ENCODE data around the gene FOXI2. TPM values are rescaled to one million over a fixed set of nuclear protein-coding genes. Genes with fewer than 3 reads are reported as not detected.

FOXI2 gene
- total RNA-seq, 2 donors from 2014 or later, result 0.78 TPM; not detected in 1

DNA sequence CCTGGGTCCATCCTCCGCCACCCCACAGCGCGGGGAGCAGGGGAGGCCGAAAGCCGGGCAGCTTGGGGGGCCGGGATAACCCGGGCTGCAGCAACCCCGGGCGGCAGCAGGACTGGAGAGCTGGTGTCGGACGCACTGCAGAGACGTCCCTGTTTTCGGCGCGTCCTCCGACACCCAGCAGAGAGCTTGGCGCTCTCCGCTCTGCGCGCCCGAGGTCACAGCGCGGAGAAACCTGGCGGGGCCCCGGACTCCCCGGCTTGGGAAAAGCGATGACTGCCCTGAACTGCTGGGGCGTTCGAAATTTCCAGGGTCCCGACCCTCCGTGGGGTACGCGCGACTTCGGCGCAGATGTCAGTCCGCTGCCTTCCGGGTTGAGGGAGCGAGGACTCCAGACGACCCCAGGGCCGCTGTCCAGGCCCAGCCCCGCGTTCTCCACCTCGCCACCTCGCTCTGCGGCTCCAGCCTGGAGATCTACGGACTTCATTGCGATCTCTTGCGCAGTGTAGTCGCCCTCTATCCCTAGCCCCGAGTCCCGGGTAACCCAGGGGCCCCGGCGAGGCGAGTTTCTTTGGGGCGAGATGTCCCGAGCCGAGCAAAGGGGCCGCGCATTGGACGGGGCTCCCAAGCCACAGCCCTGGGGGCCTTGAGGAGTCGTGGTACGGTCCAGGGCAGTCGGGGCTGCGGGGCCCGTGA, 617 bp upstream of the FOXI2 start:
- Histone ChIP-seq H3K9me3 (no peaks in the 10 kb centered on the region), H3K27ac (no peak overlapping the region), H3K36me3 (no peaks in the 10 kb centered on the region), H3K27me3 (replicated peaks; ENCODE audit: insufficient read depth) (no peaks in the 10 kb centered on the region), H3K4me1 (ENCODE audit: control insufficient read depth in 1 of 2, low read depth in 2 of 2) (peaks cover 0 to 11% of the 10 kb centered on the region in 2 donors), H3K4me3 (no peak overlapping the region)
- ATAC-seq (ENCODE audit: insufficient number of reproducible peaks, low FRiP score, low read depth) (no peak), DNase-seq (ENCODE audit: low spot score) (no peak)
- no peak for TF ChIP-seq CTCF (IDR thresholded peaks at IDR 0.05)

DNA sequence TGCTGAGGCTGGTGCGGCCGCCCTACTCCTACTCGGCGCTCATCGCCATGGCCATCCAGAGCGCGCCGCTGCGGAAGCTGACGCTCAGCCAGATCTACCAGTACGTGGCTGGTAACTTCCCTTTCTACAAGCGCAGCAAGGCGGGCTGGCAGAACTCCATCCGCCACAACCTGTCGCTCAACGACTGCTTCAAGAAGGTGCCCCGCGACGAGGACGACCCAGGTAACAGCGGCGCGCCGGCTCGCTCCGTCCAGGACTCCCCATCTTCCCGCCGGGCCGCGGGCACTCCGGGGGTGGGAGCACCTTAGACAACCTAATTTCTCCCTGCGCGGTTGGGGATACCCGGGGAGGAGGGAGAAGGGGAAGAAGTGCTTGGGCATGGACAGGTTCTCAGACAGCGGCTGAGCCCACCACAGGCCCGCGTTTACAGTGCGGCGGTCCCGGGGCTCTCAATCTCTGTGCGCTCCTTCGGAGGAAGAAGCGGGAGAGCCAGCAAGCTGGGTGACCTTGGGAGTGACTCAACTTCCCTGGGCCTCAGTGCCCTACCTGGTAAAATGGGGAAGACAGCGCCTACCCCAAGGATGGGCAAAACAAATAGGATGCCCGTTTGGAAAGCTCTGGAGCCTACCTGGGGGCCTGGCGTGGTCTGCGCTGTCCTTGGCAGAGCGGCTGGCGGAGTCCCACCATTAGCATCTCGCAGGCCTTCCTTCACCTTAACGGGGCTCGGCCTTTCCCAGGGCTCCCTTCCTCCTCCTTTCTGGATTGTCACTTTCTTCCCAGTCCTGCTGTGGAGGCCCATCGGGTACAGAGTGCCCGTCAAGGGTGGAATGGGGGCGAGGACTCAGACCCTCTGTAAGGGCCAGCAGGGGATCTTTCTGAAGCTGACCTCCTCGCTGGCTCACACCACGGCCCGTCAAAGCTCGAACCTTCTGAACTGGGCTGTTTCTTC, 852 bp downstream of the FOXI2 start:
- no peak overlapping the region for H3K4me3 ChIP-seq

GRCh38 chr10:127738512-127739424, 1.8 kb downstream of the FOXI2 start:
- peaks cover 0 to 11% of the 10 kb centered on the region in 2 donors for H3K4me1 ChIP-seq (ENCODE audit: control insufficient read depth in 1 of 2, low read depth in 2 of 2)
- no peak overlapping the region for H3K4me3 ChIP-seq
- no peaks in the 10 kb centered on the region for H3K27me3 ChIP-seq (replicated peaks; ENCODE audit: insufficient read depth)
- ATAC-seq (ENCODE audit: insufficient number of reproducible peaks, low FRiP score, low read depth) (no peak), DNase-seq (ENCODE audit: low spot score) (no peak)
- no peaks in the 10 kb centered on the region for H3K36me3 ChIP-seq
- no peaks in the 10 kb centered on the region for H3K9me3 ChIP-seq
- TF ChIP-seq CTCF (IDR thresholded peaks at IDR 0.05), result no peak
- H3K27ac ChIP-seq, result no peak overlapping the region

More for the DNA sequence above, 852 bp downstream of the FOXI2 start:
- ATAC-seq (ENCODE audit: insufficient number of reproducible peaks, low FRiP score, low read depth) (no peak), DNase-seq (ENCODE audit: low spot score) (no peak)
- Histone ChIP-seq H3K9me3 (no peaks in the 10 kb centered on the region), H3K36me3 (no peaks in the 10 kb centered on the region), H3K27me3 (replicated peaks; ENCODE audit: insufficient read depth) (no peaks in the 10 kb centered on the region), H3K4me1 (ENCODE audit: control insufficient read depth in 1 of 2, low read depth in 2 of 2) (peaks cover 0 to 11% of the 10 kb centered on the region in 2 donors), H3K27ac (no peak overlapping the region)
- TF ChIP-seq CTCF (IDR thresholded peaks at IDR 0.05), result no peak

DNA sequence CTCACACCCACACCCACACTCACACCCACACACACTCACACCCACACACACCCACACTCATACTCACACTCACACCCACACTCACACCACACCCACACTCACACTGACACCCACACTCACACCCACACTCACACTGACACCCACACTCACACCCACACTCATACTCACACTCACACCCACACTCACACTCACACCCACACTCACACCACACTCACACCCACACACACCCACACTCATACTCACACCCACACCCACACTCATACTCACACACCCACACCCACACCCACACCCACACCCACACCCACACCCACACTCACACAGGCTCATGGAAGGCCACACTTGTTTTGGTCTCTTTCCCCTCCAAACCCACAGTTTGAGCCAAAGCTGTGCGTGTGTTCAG, 2.9 kb downstream of the FOXI2 start:
- ATAC-seq (ENCODE audit: insufficient number of reproducible peaks, low FRiP score, low read depth), result no peak
- no peak overlapping the region for H3K27ac ChIP-seq
- no peak for TF ChIP-seq CTCF (IDR thresholded peaks at IDR 0.05)
- no peaks in the 10 kb centered on the region for H3K9me3 ChIP-seq
- H3K36me3 ChIP-seq, result no peaks in the 10 kb centered on the region
- no peak for DNase-seq (ENCODE audit: low spot score)
- H3K4me1 ChIP-seq (ENCODE audit: control insufficient read depth in 1 of 2, low read depth in 2 of 2), result peaks cover 0 to 11% of the 10 kb centered on the region in 2 donors
- H3K27me3 ChIP-seq (replicated peaks; ENCODE audit: insufficient read depth), result no peaks in the 10 kb centered on the region
- H3K4me3 ChIP-seq, result no peak overlapping the region
